MM.1S (cell line): ENCODE measurements around the gene ARHGAP30.

Experiments used
- DNase-seq: peaks from one replicate; pipeline ENCODE4 v3.0.0-alpha.2; 2015
- H2AFZ ChIP-seq: fragments of 300-600 bp; sonication (generic); 2 replicates; pipeline ENCODE4 v1.6.0; 2016; ENCODE audit warnings: antibody characterized with exemption, low read length
- H3F3A ChIP-seq: fragments of 300-600 bp; sonication (generic); 2 replicates; pipeline ENCODE4 v1.6.1; 2016; ENCODE audit warnings: mild to moderate bottlenecking, antibody characterized with exemption, low read length, moderate library complexity, mixed read lengths; ENCODE audit not compliant: insufficient read depth
- H3K27ac ChIP-seq: fragments of 300-600 bp; sonication (generic); 2 replicates; pipeline ENCODE4 v1.5.1; 2016; ENCODE audit warnings: mild to moderate bottlenecking, low read length
- H3K27me3 ChIP-seq: fragments of 300-600 bp; sonication (generic); replicated peaks from 2 replicates; pipeline ENCODE4 v1.6.0; 2016; ENCODE audit warnings: low read length; ENCODE audit not compliant: insufficient read depth
- H3K36me3 ChIP-seq: fragments of 300-600 bp; sonication (generic); replicated peaks from 2 replicates; pipeline ENCODE4 v1.6.1; 2016; ENCODE audit warnings: mild to moderate bottlenecking, low read length, mixed read lengths; ENCODE audit not compliant: insufficient read depth
- H3K4me1 ChIP-seq: fragments of 300-600 bp; sonication (generic); 2 replicates; pipeline ENCODE4 v1.6.1; 2016; ENCODE audit warnings: low read length, mixed read lengths
- H3K4me2 ChIP-seq: fragments of 300-600 bp; sonication (generic); 2 replicates; pipeline ENCODE4 v1.6.0; 2016; ENCODE audit warnings: low read depth, low read length
- H3K4me3 ChIP-seq: fragments of 300-600 bp; sonication (generic); 2 replicates; pipeline ENCODE4 v1.5.1; 2016; ENCODE audit warnings: low read length, mixed read lengths
- H3K79me2 ChIP-seq: fragments of 300-600 bp; sonication (generic); 2 replicates; pipeline ENCODE4 v1.6.1; 2016; ENCODE audit warnings: mixed run types, low read length, mixed read lengths
- H3K9ac ChIP-seq: fragments of 300-600 bp; sonication (generic); 2 replicates; pipeline ENCODE4 v1.6.1; 2016; ENCODE audit warnings: low read length, mixed read lengths
- H3K9me2 ChIP-seq: fragments of 300-600 bp; sonication (generic); replicated peaks from 2 replicates; pipeline ENCODE4 v1.6.1; 2016; ENCODE audit warnings: mild to moderate bottlenecking, low read length, mixed read lengths; ENCODE audit not compliant: insufficient read depth
- H3K9me3 ChIP-seq: fragments of 300-600 bp; sonication (generic); replicated peaks from 2 replicates; pipeline ENCODE4 v1.6.1; 2016; ENCODE audit warnings: mild to moderate bottlenecking, low read length, mixed read lengths; ENCODE audit not compliant: insufficient read depth
- H4K20me1 ChIP-seq: fragments of 300-600 bp; sonication (generic); 2 replicates; pipeline ENCODE4 v1.6.1; 2016; ENCODE audit warnings: mild to moderate bottlenecking, low read length, moderate library complexity, mixed read lengths; ENCODE audit not compliant: insufficient read depth
- EZH2 ChIP-seq: fragments of 300-600 bp; sonication (generic); optimal IDR thresholded peaks from 2 replicates; pipeline ENCODE3; 2017; ENCODE audit warnings: low read depth, mild to moderate bottlenecking, antibody characterized with exemption, low read length, mixed read lengths
- EZH2phosphoT487 ChIP-seq: fragments of 300-600 bp; sonication (generic); IDR thresholded peaks from 2 replicates; pipeline ENCODE4 v1.6.1; 2018; ENCODE audit warnings: antibody characterized with exemption, low read length
- TF ChIP-seq, protein P1 (sequence below): fragments of 300-600 bp; sonication (generic); IDR thresholded peaks from 2 replicates; pipeline ENCODE4 v1.5.1; 2016; ENCODE audit warnings: antibody characterized with exemption, low read length, mixed read lengths

The ARHGAP30 gene

GRCh38 chr1:161082483-161082882 lies 12.8 kb upstream of the ARHGAP30 start:
- H3K9ac ChIP-seq: no peak overlapping the region
- no peak overlapping the region for H3K4me2 ChIP-seq
- H4K20me1 ChIP-seq: no peaks in the 10 kb centered on the region
- H3K4me1 ChIP-seq: no peaks in the 10 kb centered on the region
- H3K4me3 ChIP-seq: no peak overlapping the region
- H3K36me3 ChIP-seq: no peaks in the 10 kb centered on the region
- no peak for DNase-seq
- H3K9me2 ChIP-seq: no peaks in the 10 kb centered on the region
- no peaks in the 10 kb centered on the region for H3K9me3 ChIP-seq
- H3K79me2 ChIP-seq: no peaks in the 10 kb centered on the region
- H3K27ac ChIP-seq: no peak overlapping the region
- TF ChIP-seq EZH2phosphoT487: no peak
- TF ChIP-seq, protein P1, sequence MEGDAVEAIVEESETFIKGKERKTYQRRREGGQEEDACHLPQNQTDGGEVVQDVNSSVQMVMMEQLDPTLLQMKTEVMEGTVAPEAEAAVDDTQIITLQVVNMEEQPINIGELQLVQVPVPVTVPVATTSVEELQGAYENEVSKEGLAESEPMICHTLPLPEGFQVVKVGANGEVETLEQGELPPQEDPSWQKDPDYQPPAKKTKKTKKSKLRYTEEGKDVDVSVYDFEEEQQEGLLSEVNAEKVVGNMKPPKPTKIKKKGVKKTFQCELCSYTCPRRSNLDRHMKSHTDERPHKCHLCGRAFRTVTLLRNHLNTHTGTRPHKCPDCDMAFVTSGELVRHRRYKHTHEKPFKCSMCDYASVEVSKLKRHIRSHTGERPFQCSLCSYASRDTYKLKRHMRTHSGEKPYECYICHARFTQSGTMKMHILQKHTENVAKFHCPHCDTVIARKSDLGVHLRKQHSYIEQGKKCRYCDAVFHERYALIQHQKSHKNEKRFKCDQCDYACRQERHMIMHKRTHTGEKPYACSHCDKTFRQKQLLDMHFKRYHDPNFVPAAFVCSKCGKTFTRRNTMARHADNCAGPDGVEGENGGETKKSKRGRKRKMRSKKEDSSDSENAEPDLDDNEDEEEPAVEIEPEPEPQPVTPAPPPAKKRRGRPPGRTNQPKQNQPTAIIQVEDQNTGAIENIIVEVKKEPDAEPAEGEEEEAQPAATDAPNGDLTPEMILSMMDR: no peak
- TF ChIP-seq EZH2: no peak
- H3K27me3 ChIP-seq: no peaks in the 10 kb centered on the region
- H3F3A ChIP-seq: no peaks in the 10 kb centered on the region
- no peak overlapping the region for H2AFZ ChIP-seq

DNA sequence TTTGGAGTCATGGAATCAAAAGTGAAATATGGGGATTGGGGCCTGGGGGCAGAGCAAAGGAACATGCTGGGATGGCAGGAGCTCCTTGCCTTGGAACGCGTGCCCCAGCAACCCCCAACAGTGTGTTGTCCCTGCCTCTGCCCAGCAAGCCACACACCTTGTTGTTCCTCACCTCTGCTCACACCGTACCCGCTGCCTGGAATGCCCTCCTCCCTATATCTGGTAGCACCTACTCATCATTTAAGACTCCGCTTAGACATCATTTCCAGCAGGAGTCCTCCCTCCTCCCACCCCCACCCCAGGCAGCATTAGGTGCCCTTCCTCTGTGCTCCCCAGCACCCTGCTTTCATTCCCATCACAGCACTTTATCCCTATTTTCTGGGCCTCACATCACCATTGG lies 11.8 kb upstream of the ARHGAP30 start:
- H3K27me3 ChIP-seq: no peaks in the 10 kb centered on the region
- H3K9ac ChIP-seq: no peak overlapping the region
- H3K36me3 ChIP-seq: no peaks in the 10 kb centered on the region
- DNase-seq: no peak
- no peaks in the 10 kb centered on the region for H4K20me1 ChIP-seq
- TF ChIP-seq EZH2 (no peak), EZH2phosphoT487 (no peak)
- TF ChIP-seq, protein P1: no peak
- no peak overlapping the region for H3K27ac ChIP-seq
- no peaks in the 10 kb centered on the region for H3K79me2 ChIP-seq
- H3K9me2 ChIP-seq: no peaks in the 10 kb centered on the region
- no peaks in the 10 kb centered on the region for H3K9me3 ChIP-seq
- no peak overlapping the region for H3K4me3 ChIP-seq
- H3K4me1 ChIP-seq: no peaks in the 10 kb centered on the region
- H3K4me2 ChIP-seq: no peak overlapping the region
- H2AFZ ChIP-seq: no peak overlapping the region
- no peaks in the 10 kb centered on the region for H3F3A ChIP-seq

GRCh38 chr1:161080441-161081405 lies 11.0 kb upstream of the ARHGAP30 start:
- Histone ChIP-seq H3K4me3 (no peak overlapping the region), H3K27me3 (no peaks in the 10 kb centered on the region), H4K20me1 (no peaks in the 10 kb centered on the region), H3K79me2 (no peaks in the 10 kb centered on the region), H3K27ac (no peak overlapping the region), H3K4me1 (no peaks in the 10 kb centered on the region), H3K4me2 (no peak overlapping the region), H3K9me2 (no peaks in the 10 kb centered on the region), H3K9me3 (no peaks in the 10 kb centered on the region), H2AFZ (no peak overlapping the region), H3F3A (no peaks in the 10 kb centered on the region), H3K36me3 (no peaks in the 10 kb centered on the region), H3K9ac (no peak overlapping the region)
- TF ChIP-seq, protein P1: no peak
- TF ChIP-seq EZH2phosphoT487 (no peak), EZH2 (no peak)
- no peak for DNase-seq
